ENCODE results near the gene KCNMB1.

Gene KCNMB1

GRCh38 chr5:170426786-170427185 lies 37.6 kb upstream of the KCNMB1 start:
- Histone ChIP-seq H4K5ac (ENCODE audit: low read length) (no peak overlapping the region), H3K4me2 (ENCODE audit: low read length) (no peak overlapping the region), H3K4me3 (ENCODE audit: low read length) (no peak overlapping the region), H3K9ac (ENCODE audit: low read length) (no peak overlapping the region), H2AK5ac (ENCODE audit: low read length) (no peak overlapping the region), H2BK5ac (ENCODE audit: low read length) (no peak overlapping the region), H2BK120ac (ENCODE audit: low read depth, low read length) (no peak overlapping the region), H3K56ac (ENCODE audit: low read length) (no peak overlapping the region), H3K27me3 (ENCODE audit: insufficient read depth, low read length, poor library complexity) (no peaks in the 10 kb centered on the region), H3K27ac (ENCODE audit: low read depth, low read length) (no peak overlapping the region), H3K4me1 (ENCODE audit: control insufficient read depth, low read depth, low read length) (no peaks in the 10 kb centered on the region), H3K18ac (ENCODE audit: low read length) (no peak overlapping the region), H4K8ac (ENCODE audit: low read depth, low read length) (no peak overlapping the region), H3K23ac (ENCODE audit: low read length) (no peak overlapping the region), H3K4ac (ENCODE audit: low read depth, low read length) (no peak overlapping the region), H3K36me3 (ENCODE audit: control insufficient read depth, insufficient read depth, low read length) (no peaks in the 10 kb centered on the region), H3K79me2 (ENCODE audit: control insufficient read depth, insufficient read depth, low read length) (no peaks in the 10 kb centered on the region), H3K79me1 (ENCODE audit: low read length) (no peaks in the 10 kb centered on the region), H2BK15ac (replicated peaks; ENCODE audit: low read depth) (no peak overlapping the region)
- no CpG with 5 or more reads among the region's 6 CpGs for WGBS (ENCODE audit: extremely low coverage, insufficient coverage, low lambda C conversion rate)
- DNase-seq: no peak

- Histone ChIP-seq H2BK5ac (ENCODE audit: low read length) (no peak overlapping the region), H2AK5ac (ENCODE audit: low read length) (no peak overlapping the region), H4K5ac (ENCODE audit: low read length) (no peak overlapping the region), H2BK15ac (replicated peaks; ENCODE audit: low read depth) (no peak overlapping the region), H3K4me1 (ENCODE audit: control insufficient read depth, low read depth, low read length) (no peaks in the 10 kb centered on the region), H3K27me3 (ENCODE audit: insufficient read depth, low read length, poor library complexity) (no peaks in the 10 kb centered on the region), H3K4ac (ENCODE audit: low read depth, low read length) (no peak overlapping the region), H3K4me3 (ENCODE audit: low read length) (no peak overlapping the region), H3K36me3 (ENCODE audit: control insufficient read depth, insufficient read depth, low read length) (no peaks in the 10 kb centered on the region), H3K79me1 (ENCODE audit: low read length) (no peaks in the 10 kb centered on the region), H3K27ac (ENCODE audit: low read depth, low read length) (no peak overlapping the region), H3K79me2 (ENCODE audit: control insufficient read depth, insufficient read depth, low read length) (no peaks in the 10 kb centered on the region), H3K9ac (ENCODE audit: low read length) (no peak overlapping the region), H3K4me2 (ENCODE audit: low read length) (no peak overlapping the region), H3K23ac (ENCODE audit: low read length) (no peak overlapping the region), H3K18ac (ENCODE audit: low read length) (no peak overlapping the region), H2BK120ac (ENCODE audit: low read depth, low read length) (no peak overlapping the region), H3K56ac (ENCODE audit: low read length) (no peak overlapping the region), H4K8ac (ENCODE audit: low read depth, low read length) (no peak overlapping the region)
- no CpG with 5 or more reads among the region's 3 CpGs for WGBS (ENCODE audit: extremely low coverage, insufficient coverage, low lambda C conversion rate)
- DNase-seq: no peak
Observed at GRCh38 chr5:170426149-170426767, 37.1 kb upstream of the KCNMB1 start.

GRCh38 chr5:170425731-170426130 lies 36.6 kb upstream of the KCNMB1 start:
- no peak for DNase-seq
- Histone ChIP-seq H3K27me3 (ENCODE audit: insufficient read depth, low read length, poor library complexity) (no peaks in the 10 kb centered on the region), H3K36me3 (ENCODE audit: control insufficient read depth, insufficient read depth, low read length) (no peaks in the 10 kb centered on the region), H4K8ac (ENCODE audit: low read depth, low read length) (no peak overlapping the region), H2BK5ac (ENCODE audit: low read length) (no peak overlapping the region), H2BK15ac (replicated peaks; ENCODE audit: low read depth) (no peak overlapping the region), H3K79me2 (ENCODE audit: control insufficient read depth, insufficient read depth, low read length) (no peaks in the 10 kb centered on the region), H3K4me3 (ENCODE audit: low read length) (no peak overlapping the region), H3K23ac (ENCODE audit: low read length) (no peak overlapping the region), H3K79me1 (ENCODE audit: low read length) (no peaks in the 10 kb centered on the region), H2AK5ac (ENCODE audit: low read length) (no peak overlapping the region), H3K4me1 (ENCODE audit: control insufficient read depth, low read depth, low read length) (no peaks in the 10 kb centered on the region), H3K18ac (ENCODE audit: low read length) (no peak overlapping the region), H2BK120ac (ENCODE audit: low read depth, low read length) (no peak overlapping the region), H3K9ac (ENCODE audit: low read length) (no peak overlapping the region), H3K4me2 (ENCODE audit: low read length) (no peak overlapping the region), H3K4ac (ENCODE audit: low read depth, low read length) (no peak overlapping the region), H4K5ac (ENCODE audit: low read length) (no peak overlapping the region), H3K27ac (ENCODE audit: low read depth, low read length) (no peak overlapping the region), H3K56ac (ENCODE audit: low read length) (no peak overlapping the region)
- no CpG with 5 or more reads among the region's 6 CpGs for WGBS (ENCODE audit: extremely low coverage, insufficient coverage, low lambda C conversion rate)

GRCh38 chr5:170424629-170425028 lies 35.5 kb upstream of the KCNMB1 start:
- Histone ChIP-seq H3K4ac (ENCODE audit: low read depth, low read length) (no peak overlapping the region), H3K36me3 (ENCODE audit: control insufficient read depth, insufficient read depth, low read length) (no peaks in the 10 kb centered on the region), H2AK5ac (ENCODE audit: low read length) (no peak overlapping the region), H3K27me3 (ENCODE audit: insufficient read depth, low read length, poor library complexity) (no peaks in the 10 kb centered on the region), H3K18ac (ENCODE audit: low read length) (no peak overlapping the region), H4K8ac (ENCODE audit: low read depth, low read length) (no peak overlapping the region), H4K5ac (ENCODE audit: low read length) (no peak overlapping the region), H3K4me3 (ENCODE audit: low read length) (no peak overlapping the region), H3K79me2 (ENCODE audit: control insufficient read depth, insufficient read depth, low read length) (no peaks in the 10 kb centered on the region), H2BK120ac (ENCODE audit: low read depth, low read length) (no peak overlapping the region), H2BK5ac (ENCODE audit: low read length) (no peak overlapping the region), H3K4me2 (ENCODE audit: low read length) (no peak overlapping the region), H3K56ac (ENCODE audit: low read length) (no peak overlapping the region), H2BK15ac (replicated peaks; ENCODE audit: low read depth) (no peak overlapping the region), H3K27ac (ENCODE audit: low read depth, low read length) (no peak overlapping the region), H3K9ac (ENCODE audit: low read length) (no peak overlapping the region), H3K23ac (ENCODE audit: low read length) (no peak overlapping the region), H3K79me1 (ENCODE audit: low read length) (no peaks in the 10 kb centered on the region), H3K4me1 (ENCODE audit: control insufficient read depth, low read depth, low read length) (no peaks in the 10 kb centered on the region)
- WGBS (ENCODE audit: extremely low coverage, insufficient coverage, low lambda C conversion rate): no CpG with 5 or more reads among the region's 4 CpGs
- no peak for DNase-seq

GRCh38 chr5:170423692-170424091 lies 34.5 kb upstream of the KCNMB1 start:
- Histone ChIP-seq H2BK120ac (ENCODE audit: low read depth, low read length) (no peak overlapping the region), H3K4ac (ENCODE audit: low read depth, low read length) (no peak overlapping the region), H3K23ac (ENCODE audit: low read length) (no peak overlapping the region), H3K79me1 (ENCODE audit: low read length) (no peaks in the 10 kb centered on the region), H3K4me1 (ENCODE audit: control insufficient read depth, low read depth, low read length) (no peaks in the 10 kb centered on the region), H4K5ac (ENCODE audit: low read length) (no peak overlapping the region), H3K36me3 (ENCODE audit: control insufficient read depth, insufficient read depth, low read length) (no peaks in the 10 kb centered on the region), H2BK15ac (replicated peaks; ENCODE audit: low read depth) (no peak overlapping the region), H3K79me2 (ENCODE audit: control insufficient read depth, insufficient read depth, low read length) (no peaks in the 10 kb centered on the region), H3K27ac (ENCODE audit: low read depth, low read length) (no peak overlapping the region), H3K4me3 (ENCODE audit: low read length) (no peak overlapping the region), H3K27me3 (ENCODE audit: insufficient read depth, low read length, poor library complexity) (no peaks in the 10 kb centered on the region), H4K8ac (ENCODE audit: low read depth, low read length) (no peak overlapping the region), H3K9ac (ENCODE audit: low read length) (no peak overlapping the region), H2BK5ac (ENCODE audit: low read length) (no peak overlapping the region), H3K56ac (ENCODE audit: low read length) (no peak overlapping the region), H3K4me2 (ENCODE audit: low read length) (no peak overlapping the region), H3K18ac (ENCODE audit: low read length) (no peak overlapping the region), H2AK5ac (ENCODE audit: low read length) (no peak overlapping the region)
- DNase-seq: no peak
- WGBS (ENCODE audit: extremely low coverage, insufficient coverage, low lambda C conversion rate): no CpG with 5 or more reads among the region's 7 CpGs

GRCh38 chr5:170421826-170422225 lies 32.7 kb upstream of the KCNMB1 start:
- H4K8ac ChIP-seq (ENCODE audit: low read depth, low read length): no peak overlapping the region
- H3K18ac ChIP-seq (ENCODE audit: low read length): no peak overlapping the region
- no peak overlapping the region for H3K9ac ChIP-seq (ENCODE audit: low read length)
- no peak overlapping the region for H2BK120ac ChIP-seq (ENCODE audit: low read depth, low read length)
- no peak overlapping the region for H2AK5ac ChIP-seq (ENCODE audit: low read length)
- H2BK5ac ChIP-seq (ENCODE audit: low read length): no peak overlapping the region
- H3K79me2 ChIP-seq (ENCODE audit: control insufficient read depth, insufficient read depth, low read length): no peaks in the 10 kb centered on the region
- H3K56ac ChIP-seq (ENCODE audit: low read length): no peak overlapping the region
- no CpG with 5 or more reads among the region's 2 CpGs for WGBS (ENCODE audit: extremely low coverage, insufficient coverage, low lambda C conversion rate)
- H3K27me3 ChIP-seq (ENCODE audit: insufficient read depth, low read length, poor library complexity): no peaks in the 10 kb centered on the region
- DNase-seq: no peak
- no peaks in the 10 kb centered on the region for H3K4me1 ChIP-seq (ENCODE audit: control insufficient read depth, low read depth, low read length)
- H3K4ac ChIP-seq (ENCODE audit: low read depth, low read length): no peak overlapping the region
- H3K79me1 ChIP-seq (ENCODE audit: low read length): no peaks in the 10 kb centered on the region
- no peak overlapping the region for H3K4me3 ChIP-seq (ENCODE audit: low read length)
- H3K23ac ChIP-seq (ENCODE audit: low read length): no peak overlapping the region
- no peak overlapping the region for H2BK15ac ChIP-seq (replicated peaks; ENCODE audit: low read depth)
- H3K27ac ChIP-seq (ENCODE audit: low read depth, low read length): no peak overlapping the region
- no peak overlapping the region for H4K5ac ChIP-seq (ENCODE audit: low read length)
- no peak overlapping the region for H3K4me2 ChIP-seq (ENCODE audit: low read length)
- H3K36me3 ChIP-seq (ENCODE audit: control insufficient read depth, insufficient read depth, low read length): no peaks in the 10 kb centered on the region

Measured in mesendoderm (in vitro differentiated cells).